GM23338 (cell line): ENCODE results near the gene RNF182. TPM values are rescaled to one million over a fixed set of nuclear protein-coding genes. Genes with fewer than 3 reads are reported as not detected.

Experiments
- ATAC-seq: fragments of 200-7000 bp; cut with Tn5 transposase; 3 replicates; pipeline ENCODE4 v1.9.1; 2020
- DNase-seq: peaks from one replicate; pipeline ENCODE4 v3.0.0-alpha.2; 2015; ENCODE audit warnings: low spot score
- H2AFZ ChIP-seq: fragments of 200-600 bp; sonication (generic); 2 replicates; pipeline ENCODE4 v1.8.0; 2016; ENCODE audit warnings: antibody characterized with exemption, mild to moderate bottlenecking, moderate library complexity
- H3F3A ChIP-seq: fragments of 200-600 bp; sonication (generic); replicated peaks from 2 replicates; pipeline ENCODE4 v1.8.0; 2017; ENCODE audit warnings: antibody characterized with exemption, mixed run types, low read depth
- H3K27ac ChIP-seq: fragments of 200-600 bp; sonication (generic); 2 replicates; pipeline ENCODE4 v1.6.1; 2016; ENCODE audit warnings: low read depth
- H3K27me3 ChIP-seq: fragments of 200-600 bp; sonication (generic); 2 replicates; pipeline ENCODE4 v1.8.0; 2016; ENCODE audit warnings: mild to moderate bottlenecking, mixed run types, moderate library complexity; ENCODE audit not compliant: insufficient read depth
- H3K36me3 ChIP-seq: fragments of 200-600 bp; sonication (generic); 2 replicates; pipeline ENCODE4 v1.8.0; 2016; ENCODE audit warnings: mild to moderate bottlenecking; ENCODE audit not compliant: insufficient read depth
- H3K4me1 ChIP-seq: fragments of 200-600 bp; sonication (generic); 2 replicates; pipeline ENCODE4 v1.8.0; 2016; ENCODE audit warnings: mild to moderate bottlenecking, moderate library complexity; ENCODE audit not compliant: insufficient read depth
- H3K4me2 ChIP-seq: fragments of 200-600 bp; sonication (generic); 2 replicates; pipeline ENCODE4 v1.7.1; 2017; ENCODE audit warnings: mixed run types
- H3K4me3 ChIP-seq: fragments of 200-600 bp; sonication (generic); 2 replicates; pipeline ENCODE4 v1.6.1; 2016; ENCODE audit warnings: mixed run types
- H3K79me2 ChIP-seq: fragments of 200-600 bp; sonication (generic); replicated peaks from 2 replicates; pipeline ENCODE4 v1.8.0; 2017; ENCODE audit warnings: mild to moderate bottlenecking; ENCODE audit not compliant: insufficient read depth
- H3K9me2 ChIP-seq: fragments of 200-600 bp; sonication (generic); 2 replicates; pipeline ENCODE4 v1.8.0; 2017; ENCODE audit not compliant: insufficient read depth
- H4K20me1 ChIP-seq: fragments of 200-600 bp; sonication (generic); replicated peaks from 2 replicates; pipeline ENCODE4 v1.8.0; 2017; ENCODE audit warnings: mild to moderate bottlenecking; ENCODE audit not compliant: insufficient read depth
- H3K27ac Mint-ChIP-seq: 2 replicates; pipeline ENCODE4 v1.8.0; 2020; ENCODE audit warnings: inconsistent platforms, mild to moderate bottlenecking, moderate library complexity, mixed read lengths
- H3K27me3 Mint-ChIP-seq: 3 replicates; pipeline ENCODE4 v1.8.0; 2022; ENCODE audit warnings: low read depth, mild to moderate bottlenecking, moderate library complexity, mixed read lengths, inconsistent platforms; ENCODE audit not compliant: insufficient read depth, poor library complexity
- H3K36me3 Mint-ChIP-seq: 3 replicates; pipeline ENCODE4 v1.8.0; 2021; ENCODE audit warnings: low read depth, mild to moderate bottlenecking, inconsistent platforms, moderate library complexity, mixed read lengths
- H3K4me1 Mint-ChIP-seq: 3 replicates; pipeline ENCODE4 v1.8.0; 2020; ENCODE audit warnings: mild to moderate bottlenecking, inconsistent platforms, mixed read lengths
- H3K4me3 Mint-ChIP-seq: 3 replicates; pipeline ENCODE4 v1.8.0; 2021; ENCODE audit warnings: moderate library complexity, mild to moderate bottlenecking, inconsistent platforms, mixed read lengths
- H3K9me3 Mint-ChIP-seq: 3 replicates; pipeline ENCODE4 v1.8.0; 2020; ENCODE audit warnings: moderate library complexity, mild to moderate bottlenecking, inconsistent platforms, mixed read lengths
- CREB1 ChIP-seq: fragments of 250-450 bp; sonication (Bioruptor Pico); IDR thresholded peaks from 2 replicates; pipeline ENCODE4 v1.5.0; 2020; ENCODE audit warnings: low read depth, mild to moderate bottlenecking, moderate library complexity
- ETS1 ChIP-seq: IDR thresholded peaks from 2 replicates; pipeline ENCODE4 v1.6.1; 2016; ENCODE audit warnings: antibody characterized with exemption
- EZH2 ChIP-seq: fragments of 200-600 bp; sonication (generic); IDR thresholded peaks from one replicate; pipeline ENCODE4 v1.8.0; 2017; ENCODE audit warnings: antibody characterized with exemption, mild to moderate bottlenecking, low read depth; ENCODE audit not compliant: unreplicated experiment
- EZH2phosphoT487 ChIP-seq: fragments of 200-600 bp; sonication (generic); IDR thresholded peaks from one replicate; pipeline ENCODE4 v1.8.1; 2018; ENCODE audit warnings: antibody characterized with exemption; ENCODE audit not compliant: unreplicated experiment
- JUNB ChIP-seq: IDR thresholded peaks from one replicate; pipeline ENCODE4 v1.6.1; 2016; ENCODE audit warnings: antibody characterized with exemption; ENCODE audit not compliant: unreplicated experiment
- NANOG ChIP-seq: IDR thresholded peaks from 2 replicates; pipeline ENCODE4 v1.6.1; 2016; ENCODE audit warnings: antibody characterized with exemption, borderline replicate concordance
- POLR2AphosphoS5 ChIP-seq: IDR thresholded peaks from 2 replicates; pipeline ENCODE4 v1.6.1; 2016; ENCODE audit warnings: antibody characterized with exemption, low read depth
- REST ChIP-seq: IDR thresholded peaks from one replicate; pipeline ENCODE4 v1.6.1; 2018; ENCODE audit warnings: antibody characterized with exemption; ENCODE audit not compliant: unreplicated experiment
- STAT1 ChIP-seq: IDR thresholded peaks from one replicate; pipeline ENCODE4 v1.6.1; 2016; ENCODE audit warnings: antibody characterized with exemption; ENCODE audit not compliant: unreplicated experiment
- ZNF114 ChIP-seq: fragments of 250-450 bp; sonication (Bioruptor Pico); IDR thresholded peaks from 2 replicates; pipeline ENCODE4 v1.5.0; 2020; ENCODE audit warnings: mild to moderate bottlenecking, moderate library complexity
- ZNF331 ChIP-seq: fragments of 250-450 bp; sonication (Bioruptor Pico); IDR thresholded peaks from 2 replicates; pipeline ENCODE4 v1.5.0; 2020; ENCODE audit warnings: low read depth, mild to moderate bottlenecking, moderate library complexity
- ZNF462 ChIP-seq: fragments of 250-450 bp; sonication (Bioruptor Pico); IDR thresholded peaks from 2 replicates; pipeline ENCODE4 v1.5.0; 2020; ENCODE audit warnings: mild to moderate bottlenecking, moderate library complexity
- polyA plus RNA-seq: library from polyadenylated mRNA; unstranded; fragments of >200 nt; fragmentation: Nextera tagmentation; extraction: Ambion mirVana; gene quantifications from 2 replicates; pipeline ENCODE4 v1.2.1, GENCODE V29; 2016
- total RNA-seq: library from RNA; depleted of rRNA; stranded (reverse); fragments of >200 nt; shearing (Covaris generic); gene quantifications from 2 replicates; pipeline ENCODE4 v1.2.3, GENCODE V29; 2014
- TF ChIP-seq, protein P1 (sequence below), 2 experiments: fragments of 200-600 bp in 1 of 2; sonication (generic) in 1 of 2; conservative IDR thresholded peaks; 2 replicates each; pipeline versions ENCODE4 v1.5.1 to v1.6.1; 2016 to 2017; ENCODE audit warnings: antibody characterized with exemption in 2 of 2, low read depth in 2 of 2, mild to moderate bottlenecking in 2 of 2, moderate library complexity in 1 of 2

RNF182 gene
- total and polyA plus RNA-seq, 2 experiments from 2014 or later = 3.2 to 9.8 TPM

- DNase-seq (no peak), ATAC-seq (no peak)
- Histone ChIP-seq H3F3A (no peaks in the 10 kb centered on the region), H3K79me2 (no peaks in the 10 kb centered on the region), H3K9me2 (no peaks in the 10 kb centered on the region), H3K27ac (no peak overlapping the region), H3K27me3 (no peaks in the 10 kb centered on the region), H3K36me3 (no peaks in the 10 kb centered on the region), H3K4me2 (no peak overlapping the region), H2AFZ (no peak overlapping the region), H4K20me1 (no peaks in the 10 kb centered on the region), H3K4me1 (peaks cover 11% of the 10 kb centered on the region; the same call in 1 of the 2 replicates), H3K4me3 (no peak overlapping the region)
- H3K36me3 Mint-ChIP-seq = no peaks in the 10 kb centered on the region
- H3K4me3 Mint-ChIP-seq = no peak overlapping the region
- TF ChIP-seq, protein P1, sequence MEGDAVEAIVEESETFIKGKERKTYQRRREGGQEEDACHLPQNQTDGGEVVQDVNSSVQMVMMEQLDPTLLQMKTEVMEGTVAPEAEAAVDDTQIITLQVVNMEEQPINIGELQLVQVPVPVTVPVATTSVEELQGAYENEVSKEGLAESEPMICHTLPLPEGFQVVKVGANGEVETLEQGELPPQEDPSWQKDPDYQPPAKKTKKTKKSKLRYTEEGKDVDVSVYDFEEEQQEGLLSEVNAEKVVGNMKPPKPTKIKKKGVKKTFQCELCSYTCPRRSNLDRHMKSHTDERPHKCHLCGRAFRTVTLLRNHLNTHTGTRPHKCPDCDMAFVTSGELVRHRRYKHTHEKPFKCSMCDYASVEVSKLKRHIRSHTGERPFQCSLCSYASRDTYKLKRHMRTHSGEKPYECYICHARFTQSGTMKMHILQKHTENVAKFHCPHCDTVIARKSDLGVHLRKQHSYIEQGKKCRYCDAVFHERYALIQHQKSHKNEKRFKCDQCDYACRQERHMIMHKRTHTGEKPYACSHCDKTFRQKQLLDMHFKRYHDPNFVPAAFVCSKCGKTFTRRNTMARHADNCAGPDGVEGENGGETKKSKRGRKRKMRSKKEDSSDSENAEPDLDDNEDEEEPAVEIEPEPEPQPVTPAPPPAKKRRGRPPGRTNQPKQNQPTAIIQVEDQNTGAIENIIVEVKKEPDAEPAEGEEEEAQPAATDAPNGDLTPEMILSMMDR (conservative IDR thresholded peaks at IDR 0.05; ENCODE audit: low read depth in 2 of 2) = no peak
- TF ChIP-seq EZH2 (no peak), NANOG (no peak), JUNB (no peak), EZH2phosphoT487 (no peak), CREB1 (no peak), STAT1 (no peak), ZNF114 (CRISPR knock-in tag) (no peak), ZNF462 (CRISPR knock-in tag) (no peak), POLR2AphosphoS5 (no peak), REST (no peak), ETS1 (no peak), ZNF331 (CRISPR knock-in tag) (no peak)
- H3K27ac Mint-ChIP-seq = no peak overlapping the region
- H3K9me3 Mint-ChIP-seq = no peaks in the 10 kb centered on the region
- H3K4me1 Mint-ChIP-seq = peaks cover 16% of the 10 kb centered on the region
- H3K27me3 Mint-ChIP-seq = no peaks in the 10 kb centered on the region
Observed at GRCh38 chr6:13911337-13911736, 13.4 kb upstream of the RNF182 start.
